Tibial artery (tissue), 4 donors: ENCODE data around the gene IGSF11.
"Not testable (repeated sequence)": the region's sequence is repeated elsewhere in the genome, so short reads cannot be mapped to it uniquely, and the experiment has no call there.

Source experiments
- DNase-seq, 2 donors: peaks; one replicate each; pipeline ENCODE4 v3.0.0-alpha.2; 2019
- H3K27ac ChIP-seq, 2 donors: fragments of 200-600 bp; sonication (generic) in 1 of 2; 1 replicate in 1 of 2; 2 replicates in 1 of 2; pipeline ENCODE4 v1.5.1; 2018 to 2019; ENCODE audit warnings: mild to moderate bottlenecking in 1 of 2
- H3K27me3 ChIP-seq, 2 donors: fragments of 200-600 bp; sonication (generic) in 1 of 2; one replicate each; pipeline versions ENCODE4 v1.5.1 to v1.6.0; 2016 to 2019
- H3K36me3 ChIP-seq, 3 donors: fragments of 200-600 bp; sonication (generic) in 2 of 3; one replicate each; pipeline ENCODE4 v1.5.1; 2016 to 2019; ENCODE audit warnings: mild to moderate bottlenecking in 2 of 3
- H3K4me1 ChIP-seq, 4 donors: fragments of 200-600 bp; sonication (generic) in 2 of 4; 1 replicate in 3 of 4; 2 replicates in 1 of 4; pipeline ENCODE4 v1.5.1; 2016 to 2019
- H3K4me3 ChIP-seq, 2 donors: fragments of 200-600 bp; sonication (generic) in 1 of 2; 1 replicate in 1 of 2; 2 replicates in 1 of 2; pipeline ENCODE4 v1.5.1; 2018 to 2019; ENCODE audit warnings: mild to moderate bottlenecking in 2 of 2
- H3K9me3 ChIP-seq, 3 donors: fragments of 200-600 bp; sonication (generic) in 1 of 3; one replicate each; pipeline ENCODE4 v1.5.1; 2016 to 2019
- intact Hi-C: fragments of 100-400 bp; cut with DNase I; formaldehyde crosslinking; loops from one replicate; pipeline ENCODE4 v1.15.0; 2023; ENCODE audit warnings: low total_unique reads
- TF ChIP-seq, protein P1 (sequence below), 2 experiments: fragments of 200-600 bp in 1 of 2; fragments of 450-650 bp in 1 of 2; IDR thresholded peaks; one replicate each; pipeline ENCODE4 v1.5.1; 2017 to 2019; ENCODE audit warnings: antibody characterized with exemption in 2 of 2, mild to moderate bottlenecking in 1 of 2, moderate library complexity in 1 of 2

IGSF11 gene

DNA sequence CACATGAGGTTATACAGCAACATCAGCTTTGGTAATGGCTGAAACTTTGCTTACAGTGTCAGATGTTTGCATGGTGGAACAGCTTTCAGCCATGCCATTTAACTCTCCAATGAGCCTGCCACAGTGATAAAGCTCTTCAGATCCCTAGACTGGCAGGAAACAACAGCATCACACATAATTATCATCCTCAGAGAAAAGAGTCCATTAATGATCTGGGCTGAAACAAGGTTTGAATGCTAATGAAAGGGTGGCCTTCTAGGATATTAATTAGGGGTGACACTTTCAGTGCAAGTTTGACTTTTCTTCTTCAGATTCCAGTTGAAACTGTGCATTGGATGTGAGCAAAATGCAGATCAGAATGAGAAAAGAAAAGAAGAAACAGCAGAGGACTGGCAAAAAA, 166.6 kb downstream of the IGSF11 start:
- Histone ChIP-seq H3K27me3 (no peaks in the 10 kb centered on the region), H3K4me1 (no peaks in the 10 kb centered on the region), H3K36me3 (no peaks in the 10 kb centered on the region), H3K27ac (no peak overlapping the region), H3K4me3 (no peak overlapping the region), H3K9me3 (peaks cover 0 to 5% (median 0%) of the 10 kb centered on the region in 3 donors)
- no peak for DNase-seq
- TF ChIP-seq, protein P1, sequence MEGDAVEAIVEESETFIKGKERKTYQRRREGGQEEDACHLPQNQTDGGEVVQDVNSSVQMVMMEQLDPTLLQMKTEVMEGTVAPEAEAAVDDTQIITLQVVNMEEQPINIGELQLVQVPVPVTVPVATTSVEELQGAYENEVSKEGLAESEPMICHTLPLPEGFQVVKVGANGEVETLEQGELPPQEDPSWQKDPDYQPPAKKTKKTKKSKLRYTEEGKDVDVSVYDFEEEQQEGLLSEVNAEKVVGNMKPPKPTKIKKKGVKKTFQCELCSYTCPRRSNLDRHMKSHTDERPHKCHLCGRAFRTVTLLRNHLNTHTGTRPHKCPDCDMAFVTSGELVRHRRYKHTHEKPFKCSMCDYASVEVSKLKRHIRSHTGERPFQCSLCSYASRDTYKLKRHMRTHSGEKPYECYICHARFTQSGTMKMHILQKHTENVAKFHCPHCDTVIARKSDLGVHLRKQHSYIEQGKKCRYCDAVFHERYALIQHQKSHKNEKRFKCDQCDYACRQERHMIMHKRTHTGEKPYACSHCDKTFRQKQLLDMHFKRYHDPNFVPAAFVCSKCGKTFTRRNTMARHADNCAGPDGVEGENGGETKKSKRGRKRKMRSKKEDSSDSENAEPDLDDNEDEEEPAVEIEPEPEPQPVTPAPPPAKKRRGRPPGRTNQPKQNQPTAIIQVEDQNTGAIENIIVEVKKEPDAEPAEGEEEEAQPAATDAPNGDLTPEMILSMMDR (IDR thresholded peaks at IDR 0.05), result no peak
- intact Hi-C loops, result no loop called here

- no peak overlapping the region for H3K4me3 ChIP-seq
- no peak for DNase-seq
- H3K9me3 ChIP-seq, result no peaks in the 10 kb centered on the region
- intact Hi-C loops, result no loop called here
- H3K36me3 ChIP-seq, result no peaks in the 10 kb centered on the region
- H3K4me1 ChIP-seq, result no peaks in the 10 kb centered on the region
- TF ChIP-seq, protein P1 (IDR thresholded peaks at IDR 0.05), result no peak
- H3K27ac ChIP-seq, result no peak overlapping the region
- H3K27me3 ChIP-seq, result no peaks in the 10 kb centered on the region
Observed at GRCh38 chr3:118863731-118864322, 170.8 kb downstream of the IGSF11 start.

GRCh38 chr3:118859950-118860349, 174.7 kb downstream of the IGSF11 start:
- Histone ChIP-seq H3K27ac (no peak overlapping the region), H3K4me1 (no peaks in the 10 kb centered on the region), H3K4me3 (no peak overlapping the region), H3K36me3 (no peaks in the 10 kb centered on the region), H3K9me3 (no peaks in the 10 kb centered on the region), H3K27me3 (no peaks in the 10 kb centered on the region)
- intact Hi-C loops, result no loop called here
- TF ChIP-seq, protein P1 (IDR thresholded peaks at IDR 0.05), result no peak
- DNase-seq, result no peak

DNA sequence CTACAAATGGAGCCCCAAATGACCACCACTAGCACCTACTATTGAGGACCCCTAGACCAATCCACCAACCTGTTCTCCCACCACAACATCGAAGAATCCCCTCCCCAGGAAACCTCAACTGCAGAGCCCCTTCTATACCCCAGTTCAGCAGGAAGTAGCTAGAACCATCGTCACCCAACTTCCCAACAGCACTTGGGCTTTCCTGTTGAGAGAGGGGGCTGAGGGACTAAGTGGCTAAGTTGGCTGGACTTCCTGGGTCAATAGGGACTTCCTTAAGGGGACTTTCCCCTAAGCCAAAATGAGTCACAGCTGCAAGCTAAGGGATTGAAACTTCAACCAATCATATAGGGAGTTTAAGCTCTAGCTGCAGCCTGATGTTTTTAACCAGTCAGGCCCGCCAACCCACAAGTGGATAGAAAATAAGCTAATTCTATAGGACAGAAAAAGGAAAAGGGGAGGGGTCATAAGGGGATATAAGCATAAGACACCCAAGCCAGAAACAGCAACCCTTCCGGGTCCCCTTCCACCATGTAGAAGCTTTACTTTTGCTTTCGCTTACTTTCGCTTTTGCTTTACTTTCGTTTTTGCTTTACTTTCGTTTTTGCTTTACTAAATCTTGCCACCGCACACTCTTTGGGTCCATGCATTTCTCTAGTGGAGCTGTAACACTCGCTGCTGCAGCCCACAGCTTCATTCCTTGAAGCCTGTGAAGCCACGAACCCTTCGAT, 183.0 kb downstream of the IGSF11 start:
- intact Hi-C loops, DNase-seq, H3K4me1 ChIP-seq, H3K9me3 ChIP-seq, H3K27ac ChIP-seq, H3K27me3 ChIP-seq, H3K36me3 ChIP-seq, H3K4me3 ChIP-seq: not testable (repeated sequence)

GRCh38 chr3:118850687-118851086, 184.0 kb downstream of the IGSF11 start:
- intact Hi-C loops, result no loop called here
- no peaks in the 10 kb centered on the region for H3K9me3 ChIP-seq
- no peaks in the 10 kb centered on the region for H3K4me1 ChIP-seq
- TF ChIP-seq, protein P1 (IDR thresholded peaks at IDR 0.05), result no peak
- DNase-seq, result no peak
- no peaks in the 10 kb centered on the region for H3K36me3 ChIP-seq
- H3K27me3 ChIP-seq, result no peaks in the 10 kb centered on the region
- H3K4me3 ChIP-seq, result no peak overlapping the region
- no peak overlapping the region for H3K27ac ChIP-seq
